Stimulated activated memory B cell treated with anti-CD40 and anti-IgM and Interleukin-4, amounts not matched to agents 10 μg/mL and 1 μg/mL and 100 μg/mL, for 72 hours (primary cell): ENCODE measurements around the gene LPGAT1.

Source experiments
- ATAC-seq: fragments of 150-1000 bp; cut with Tn5 transposase; 2 replicates; pipeline ENCODE4 v1.10.0; 2021
- H3K27ac Mint-ChIP-seq: one replicate; pipeline ENCODE4 v1.8.0; 2022; ENCODE audit warnings: mild to moderate bottlenecking, mixed read lengths
- H3K27me3 Mint-ChIP-seq: one replicate; pipeline ENCODE4 v1.8.0; 2022; ENCODE audit warnings: mixed read lengths
- H3K36me3 Mint-ChIP-seq: one replicate; pipeline ENCODE4 v1.8.0; 2022; ENCODE audit warnings: mixed read lengths
- H3K4me1 Mint-ChIP-seq: one replicate; pipeline ENCODE4 v1.8.0; 2022; ENCODE audit warnings: mixed read lengths
- H3K4me3 Mint-ChIP-seq: one replicate; pipeline ENCODE4 v1.8.0; 2022; ENCODE audit warnings: mild to moderate bottlenecking, moderate library complexity, mixed read lengths
- H3K9me3 Mint-ChIP-seq: one replicate; pipeline ENCODE4 v1.8.0; 2022; ENCODE audit warnings: mixed read lengths

Gene LPGAT1

GRCh38 chr1:211811126-211811525 lies 19.4 kb downstream of the LPGAT1 start:
- no peaks in the 10 kb centered on the region for H3K27me3 Mint-ChIP-seq
- H3K27ac Mint-ChIP-seq = no peak overlapping the region
- H3K4me1 Mint-ChIP-seq = peaks cover 4% of the 10 kb centered on the region
- no peak overlapping the region for H3K4me3 Mint-ChIP-seq
- no peak for ATAC-seq
- H3K36me3 Mint-ChIP-seq = peaks cover 57% of the 10 kb centered on the region
- H3K9me3 Mint-ChIP-seq = no peaks in the 10 kb centered on the region

GRCh38 chr1:211808475-211808874 lies 22.1 kb downstream of the LPGAT1 start:
- H3K4me1 Mint-ChIP-seq = peaks cover 10% of the 10 kb centered on the region
- no peak for ATAC-seq
- no peak overlapping the region for H3K27ac Mint-ChIP-seq
- H3K4me3 Mint-ChIP-seq = no peak overlapping the region
- peaks cover 73% of the 10 kb centered on the region for H3K36me3 Mint-ChIP-seq
- no peaks in the 10 kb centered on the region for H3K9me3 Mint-ChIP-seq
- no peaks in the 10 kb centered on the region for H3K27me3 Mint-ChIP-seq

DNA sequence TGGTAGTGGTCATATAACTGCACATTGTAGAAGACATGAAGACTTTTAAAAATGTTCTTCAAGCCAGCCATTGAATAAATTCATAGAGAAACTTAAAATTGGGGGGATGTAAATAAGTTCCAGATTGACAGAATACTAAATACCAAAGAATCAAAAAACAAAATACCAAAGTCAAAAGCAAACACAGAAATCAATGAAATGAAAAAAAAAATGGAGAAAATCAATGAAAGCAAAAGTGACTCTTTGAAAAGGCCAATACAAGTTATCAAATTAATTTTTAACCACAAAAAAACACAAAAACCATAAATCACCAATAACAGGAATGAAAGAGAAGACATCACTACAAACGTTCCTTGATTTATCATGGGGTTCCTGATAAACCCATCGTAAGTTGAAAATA lies 25.6 kb downstream of the LPGAT1 start:
- Mint-ChIP-seq H3K27ac (no peak overlapping the region), H3K9me3 (peaks cover 2% of the 10 kb centered on the region), H3K27me3 (no peaks in the 10 kb centered on the region), H3K36me3 (peaks cover 77% of the 10 kb centered on the region), H3K4me3 (no peak overlapping the region), H3K4me1 (peaks cover 29% of the 10 kb centered on the region)
- no peak for ATAC-seq

GRCh38 chr1:211800925-211801607 lies 29.5 kb downstream of the LPGAT1 start:
- Mint-ChIP-seq H3K9me3 (peaks cover 2% of the 10 kb centered on the region), H3K4me3 (no peak overlapping the region), H3K4me1 (peaks cover 49% of the 10 kb centered on the region), H3K27me3 (no peaks in the 10 kb centered on the region), H3K27ac (no peak overlapping the region), H3K36me3 (peaks cover 59% of the 10 kb centered on the region)
- no peak for ATAC-seq

- Mint-ChIP-seq H3K27me3 (no peaks in the 10 kb centered on the region), H3K27ac (no peak overlapping the region), H3K36me3 (peaks cover 52% of the 10 kb centered on the region), H3K9me3 (peaks cover 2% of the 10 kb centered on the region), H3K4me1 (peaks cover 41% of the 10 kb centered on the region), H3K4me3 (no peak overlapping the region)
- no peak for ATAC-seq
These were observed 32.6 kb downstream of the LPGAT1 start for GRCh38 chr1:211797994-211798393.

GRCh38 chr1:211791979-211792378 lies 38.6 kb downstream of the LPGAT1 start:
- H3K4me1 Mint-ChIP-seq = no peaks in the 10 kb centered on the region
- no peak for ATAC-seq
- no peaks in the 10 kb centered on the region for H3K27me3 Mint-ChIP-seq
- no peaks in the 10 kb centered on the region for H3K9me3 Mint-ChIP-seq
- peaks cover 33% of the 10 kb centered on the region for H3K36me3 Mint-ChIP-seq
- no peak overlapping the region for H3K27ac Mint-ChIP-seq
- no peak overlapping the region for H3K4me3 Mint-ChIP-seq

DNA sequence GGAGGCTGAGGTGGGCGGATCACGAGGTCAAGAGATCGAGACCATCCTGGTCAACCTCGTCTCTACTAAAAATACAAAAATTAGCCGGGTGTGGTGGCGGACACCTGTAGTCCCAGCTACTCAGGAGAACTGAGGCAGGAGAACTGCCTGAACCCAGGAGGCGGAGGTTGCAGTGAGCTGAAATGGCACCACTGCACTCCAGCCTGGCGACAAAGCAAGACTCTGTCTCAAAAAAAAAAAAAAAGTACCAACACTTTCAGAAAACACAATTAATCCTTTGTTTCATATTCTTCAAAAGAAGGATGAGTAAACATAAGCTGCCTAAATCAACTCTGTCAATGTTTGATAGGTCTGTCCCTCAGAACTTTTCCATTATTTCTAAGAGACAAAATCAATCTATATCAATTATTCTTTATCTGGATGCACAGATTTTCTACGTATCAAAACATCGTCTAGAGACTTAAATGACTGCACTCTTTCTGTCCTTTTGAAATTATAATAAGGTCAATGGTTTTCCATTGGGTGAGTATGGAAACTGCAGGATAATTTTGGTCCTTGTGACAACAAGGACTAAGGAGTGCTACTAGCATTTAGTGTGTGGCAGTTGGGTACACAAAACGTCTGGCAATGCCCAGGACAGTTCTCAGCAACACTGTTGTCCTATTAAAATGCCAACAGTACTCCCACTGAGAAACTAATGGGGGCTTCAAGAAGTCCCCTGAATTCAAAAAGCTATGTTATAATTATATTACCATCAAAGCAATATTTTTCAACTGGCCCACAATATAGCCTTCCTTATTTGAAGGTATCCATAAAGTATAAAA lies 40.7 kb downstream of the LPGAT1 start:
- peaks cover 33% of the 10 kb centered on the region for H3K36me3 Mint-ChIP-seq
- no peaks in the 10 kb centered on the region for H3K27me3 Mint-ChIP-seq

DNA sequence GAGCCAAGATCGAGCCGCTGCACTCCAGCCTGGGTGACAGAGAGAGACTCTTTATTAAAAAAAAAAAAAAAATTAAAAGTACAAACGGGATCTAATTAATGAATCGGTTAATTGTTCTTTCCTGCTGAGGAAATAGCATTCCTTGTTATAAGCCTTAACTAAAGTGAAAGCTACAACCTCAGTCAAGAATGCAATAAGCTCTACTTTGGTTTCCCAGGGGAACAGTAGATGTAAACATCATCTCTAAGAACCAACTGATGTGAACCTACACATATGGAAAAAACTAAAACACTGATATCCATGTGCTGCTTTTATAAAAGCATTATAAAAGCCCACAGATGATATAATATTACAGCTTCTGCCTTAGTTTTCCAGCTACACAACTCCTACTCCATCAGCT lies 41.9 kb downstream of the LPGAT1 start:
- H3K9me3 Mint-ChIP-seq = no peaks in the 10 kb centered on the region
- no peak for ATAC-seq
- H3K27me3 Mint-ChIP-seq = no peaks in the 10 kb centered on the region

More for the DNA sequence above, 40.7 kb downstream of the LPGAT1 start:
- H3K27ac Mint-ChIP-seq = no peak overlapping the region
- no peaks in the 10 kb centered on the region for H3K9me3 Mint-ChIP-seq
- no peak for ATAC-seq
- H3K4me3 Mint-ChIP-seq = no peak overlapping the region
- no peaks in the 10 kb centered on the region for H3K4me1 Mint-ChIP-seq

DNA sequence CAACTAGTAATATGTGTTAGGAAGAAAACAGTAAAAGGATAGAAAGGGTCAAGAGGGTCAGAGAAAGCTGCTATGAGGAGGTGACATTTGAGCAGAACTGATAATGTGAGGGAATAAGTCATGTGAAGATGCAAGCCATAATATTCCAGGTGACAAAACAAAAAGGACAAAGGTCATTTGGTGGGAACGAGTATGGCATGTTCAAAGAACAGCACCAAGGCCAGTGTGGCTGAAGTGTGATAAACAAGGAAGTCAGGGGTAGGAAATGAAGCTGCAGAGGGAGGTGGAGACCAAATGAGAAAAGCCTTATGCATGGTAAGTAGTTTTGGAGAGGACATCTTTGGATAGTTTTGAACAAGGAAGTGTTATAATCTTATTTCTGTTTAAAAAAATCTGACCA lies 46.7 kb downstream of the LPGAT1 start:
- no peak for ATAC-seq
- Mint-ChIP-seq H3K9me3 (no peaks in the 10 kb centered on the region), H3K36me3 (peaks cover 7% of the 10 kb centered on the region), H3K27ac (no peak overlapping the region), H3K4me1 (no peaks in the 10 kb centered on the region), H3K4me3 (no peak overlapping the region), H3K27me3 (no peaks in the 10 kb centered on the region)

More for the DNA sequence above, 41.9 kb downstream of the LPGAT1 start:
- no peak overlapping the region for H3K4me3 Mint-ChIP-seq
- no peak overlapping the region for H3K27ac Mint-ChIP-seq
- H3K36me3 Mint-ChIP-seq = peaks cover 30% of the 10 kb centered on the region
- H3K4me1 Mint-ChIP-seq = no peaks in the 10 kb centered on the region

DNA sequence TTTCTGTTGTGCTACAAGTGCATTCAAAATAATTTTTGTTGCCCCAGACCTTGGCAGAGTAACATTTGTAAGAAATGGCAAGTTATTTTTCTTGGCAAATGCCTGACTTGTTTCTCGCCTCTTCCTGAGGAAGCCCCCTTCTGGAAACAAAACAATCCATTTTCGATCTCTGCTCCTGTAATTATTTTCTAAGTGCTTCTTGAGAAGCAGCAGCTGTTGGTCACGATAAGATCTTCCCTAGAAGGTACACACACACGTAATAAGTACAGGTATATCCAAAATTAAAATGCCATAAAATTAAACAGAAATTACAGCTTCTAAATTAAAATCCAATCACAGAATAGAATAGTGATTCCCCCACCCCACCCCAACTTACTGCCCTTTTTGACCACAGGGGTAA lies 47.3 kb downstream of the LPGAT1 start:
- Mint-ChIP-seq H3K36me3 (peaks cover 11% of the 10 kb centered on the region), H3K4me1 (no peaks in the 10 kb centered on the region), H3K9me3 (no peaks in the 10 kb centered on the region), H3K27me3 (no peaks in the 10 kb centered on the region), H3K27ac (no peak overlapping the region), H3K4me3 (no peak overlapping the region)
- no peak for ATAC-seq

GRCh38 chr1:211781260-211781659 lies 49.3 kb downstream of the LPGAT1 start:
- no peak overlapping the region for H3K27ac Mint-ChIP-seq
- no peaks in the 10 kb centered on the region for H3K27me3 Mint-ChIP-seq
- peaks cover 25% of the 10 kb centered on the region for H3K36me3 Mint-ChIP-seq
- no peaks in the 10 kb centered on the region for H3K4me1 Mint-ChIP-seq
- H3K4me3 Mint-ChIP-seq = no peak overlapping the region
- H3K9me3 Mint-ChIP-seq = no peaks in the 10 kb centered on the region
- ATAC-seq = no peak

- no peak overlapping the region for H3K4me3 Mint-ChIP-seq
These were observed 55.4 kb downstream of the LPGAT1 start for GRCh38 chr1:211775170-211775569.

GRCh38 chr1:211764701-211765100 lies 65.9 kb downstream of the LPGAT1 start:
- Mint-ChIP-seq H3K27me3 (no peaks in the 10 kb centered on the region), H3K36me3 (peaks cover 60% of the 10 kb centered on the region)
- ATAC-seq = no peak

More at GRCh38 chr1:211775170-211775569, 55.4 kb downstream of the LPGAT1 start:
- Mint-ChIP-seq H3K27ac (no peak overlapping the region), H3K36me3 (peaks cover 30% of the 10 kb centered on the region), H3K4me1 (no peaks in the 10 kb centered on the region), H3K27me3 (no peaks in the 10 kb centered on the region), H3K9me3 (no peaks in the 10 kb centered on the region)
- ATAC-seq = no peak

DNA sequence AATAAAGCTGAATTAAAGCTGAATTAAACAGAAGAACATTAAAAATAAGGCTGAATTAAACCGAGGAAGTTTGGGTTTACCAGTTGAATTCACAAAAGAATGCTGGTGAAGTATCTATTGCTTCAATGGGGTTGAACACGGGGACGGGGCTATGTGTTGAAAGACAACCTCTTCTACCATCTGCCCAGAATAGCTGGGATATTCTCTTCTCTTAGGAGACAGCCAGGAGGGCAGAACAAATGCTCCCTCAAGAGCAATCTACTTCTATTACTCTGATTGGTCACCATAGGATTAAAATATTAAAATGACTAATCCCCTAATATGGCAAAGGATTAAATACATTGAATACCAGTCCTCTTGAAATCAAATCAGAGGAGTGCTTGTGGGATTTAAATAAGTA lies 68.4 kb downstream of the LPGAT1 start:
- Mint-ChIP-seq H3K36me3 (peaks cover 71% of the 10 kb centered on the region), H3K27me3 (no peaks in the 10 kb centered on the region), H3K27ac (no peak overlapping the region), H3K4me3 (no peak overlapping the region), H3K4me1 (no peaks in the 10 kb centered on the region), H3K9me3 (no peaks in the 10 kb centered on the region)
- no peak for ATAC-seq

More at GRCh38 chr1:211764701-211765100, 65.9 kb downstream of the LPGAT1 start:
- Mint-ChIP-seq H3K27ac (no peak overlapping the region), H3K4me1 (no peaks in the 10 kb centered on the region), H3K4me3 (no peak overlapping the region), H3K9me3 (no peaks in the 10 kb centered on the region)

DNA sequence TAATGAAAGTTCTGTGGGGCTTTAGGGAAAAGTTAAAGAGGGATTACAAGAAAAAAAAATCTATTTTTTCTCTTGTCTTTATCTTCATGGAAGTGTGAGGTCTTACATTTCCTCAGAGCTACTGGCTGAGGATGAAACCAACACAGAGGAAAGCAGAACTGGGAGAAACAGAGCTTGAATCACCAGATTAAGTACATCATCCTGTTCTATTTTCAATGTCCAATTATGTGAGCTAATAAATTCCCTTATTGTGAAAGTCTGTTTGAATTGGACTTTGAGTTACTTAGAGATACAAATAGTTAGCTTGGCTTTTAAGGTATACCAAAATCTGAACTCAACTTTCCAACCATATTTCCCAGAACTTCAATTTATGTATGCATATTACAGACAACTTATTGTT lies 69.2 kb downstream of the LPGAT1 start:
- H3K4me3 Mint-ChIP-seq = no peak overlapping the region
- H3K27ac Mint-ChIP-seq = no peak overlapping the region
- H3K27me3 Mint-ChIP-seq = no peaks in the 10 kb centered on the region
- H3K36me3 Mint-ChIP-seq = peaks cover 64% of the 10 kb centered on the region
- H3K4me1 Mint-ChIP-seq = no peaks in the 10 kb centered on the region
- no peak for ATAC-seq
- H3K9me3 Mint-ChIP-seq = no peaks in the 10 kb centered on the region
